ENCODE measurements around the gene SPHK1. TPM values are rescaled to one million over a fixed set of nuclear protein-coding genes. Genes with fewer than 3 reads are reported as not detected.

Gene SPHK1
- total RNA-seq, 4 donors from 2014 or later: 10.5 to 17.9 (median 12.5) TPM

- H3K27ac ChIP-seq: no peak overlapping the region
- H3K36me3 ChIP-seq: peaks cover 22% of the 10 kb centered on the region
- no peak overlapping the region for H3K4me3 ChIP-seq
- DNase-seq (ENCODE audit: low spot score in 2 of 2): no peak
- no peaks in the 10 kb centered on the region for H3K9me3 ChIP-seq
- H3K4me1 ChIP-seq: peaks cover 42% of the 10 kb centered on the region
- H3K27me3 ChIP-seq: no peaks in the 10 kb centered on the region
- WGBS: 93% methylated on average over 17 of the region's 31 CpGs
- no peak for TF ChIP-seq EP300 (IDR thresholded peaks at IDR 0.05)
- TF ChIP-seq CTCF (IDR thresholded peaks at IDR 0.05): no peak
- no peak for TF ChIP-seq POLR2A (IDR thresholded peaks at IDR 0.05)
- no peak for TF ChIP-seq POLR2AphosphoS5 (IDR thresholded peaks at IDR 0.05)
Observed at GRCh38 chr17:76386966-76387765, 2.8 kb downstream of the SPHK1 start.

GRCh38 chr17:76388966-76389888 lies 4.8 kb downstream of the SPHK1 start:
- H3K27ac ChIP-seq: no peak overlapping the region
- no peak for DNase-seq (ENCODE audit: low spot score in 2 of 2)
- peaks cover 22% of the 10 kb centered on the region for H3K4me1 ChIP-seq
- H3K27me3 ChIP-seq: no peaks in the 10 kb centered on the region
- H3K9me3 ChIP-seq: no peaks in the 10 kb centered on the region
- peaks cover 35% of the 10 kb centered on the region for H3K36me3 ChIP-seq
- TF ChIP-seq POLR2A (IDR thresholded peaks at IDR 0.05): no peak
- TF ChIP-seq EP300 (IDR thresholded peaks at IDR 0.05): no peak
- no peak for TF ChIP-seq POLR2AphosphoS5 (IDR thresholded peaks at IDR 0.05)
- no peak for TF ChIP-seq CTCF (IDR thresholded peaks at IDR 0.05)
- WGBS: 64% methylated on average over 15 of the region's 16 CpGs
- no peak overlapping the region for H3K4me3 ChIP-seq

- peaks cover 14% of the 10 kb centered on the region for H3K4me1 ChIP-seq
- 77% methylated on average over 11 of the region's 11 CpGs for WGBS
- TF ChIP-seq POLR2A (IDR thresholded peaks at IDR 0.05): no peak
Observed at GRCh38 chr17:76390003-76390421, 5.6 kb downstream of the SPHK1 start.

GRCh38 chr17:76391200-76391715 lies 6.8 kb downstream of the SPHK1 start:
- no peak for DNase-seq (ENCODE audit: low spot score in 2 of 2)
- Histone ChIP-seq H3K4me3 (no peak overlapping the region), H3K27me3 (no peaks in the 10 kb centered on the region), H3K9me3 (no peaks in the 10 kb centered on the region), H3K27ac (no peak overlapping the region), H3K4me1 (peaks cover 2% of the 10 kb centered on the region), H3K36me3 (peaks cover 54% of the 10 kb centered on the region)
- 89% methylated on average over 1 of the region's 21 CpGs for WGBS
- no peak for TF ChIP-seq POLR2A (IDR thresholded peaks at IDR 0.05)
- TF ChIP-seq POLR2AphosphoS5 (IDR thresholded peaks at IDR 0.05): no peak

More at GRCh38 chr17:76390003-76390421, 5.6 kb downstream of the SPHK1 start:
- DNase-seq (ENCODE audit: low spot score in 2 of 2): no peak
- H3K9me3 ChIP-seq: no peaks in the 10 kb centered on the region
- H3K4me3 ChIP-seq: no peak overlapping the region
- H3K27ac ChIP-seq: no peak overlapping the region
- peaks cover 42% of the 10 kb centered on the region for H3K36me3 ChIP-seq
- H3K27me3 ChIP-seq: no peaks in the 10 kb centered on the region

- 90% methylated on average over 10 of the region's 10 CpGs for WGBS
- Histone ChIP-seq H3K27me3 (no peaks in the 10 kb centered on the region), H3K27ac (no peak overlapping the region), H3K36me3 (peaks cover 82% of the 10 kb centered on the region), H3K9me3 (no peaks in the 10 kb centered on the region), H3K4me1 (peaks cover 3% of the 10 kb centered on the region), H3K4me3 (no peak overlapping the region)
- DNase-seq (ENCODE audit: low spot score in 2 of 2): no peak
- TF ChIP-seq CTCF (IDR thresholded peaks at IDR 0.05): no peak
- TF ChIP-seq POLR2A (IDR thresholded peaks at IDR 0.05): no peak
- no peak for TF ChIP-seq EP300 (IDR thresholded peaks at IDR 0.05)
- TF ChIP-seq POLR2AphosphoS5 (IDR thresholded peaks at IDR 0.05): no peak
Observed at GRCh38 chr17:76394166-76394565, 9.8 kb downstream of the SPHK1 start.
